RWPE1 (cell line): ENCODE data around the gene MGAT4B.

Experiments used
- CTCF ChIA-PET: fragments of 350-600 bp; sonication (Branson Sonifier 250); formaldehyde crosslinking; extraction: SDS; loops from one replicate; lab custom pipeline; 2021; lab: Yijun Ruan, JAX
- POLR2A ChIA-PET: fragments of 400-600 bp; formaldehyde crosslinking; extraction: SDS; loops from one replicate; lab custom pipeline; 2020; ENCODE audit warnings: antibody characterized with exemption; ENCODE audit not compliant: low non-redundant PET; lab: Yijun Ruan, JAX
- DNase-seq: peaks from one replicate; pipeline ENCODE4 v3.0.0; 2012; ENCODE audit warnings: low spot score
- H3K27ac ChIP-seq: fragments of 450-650 bp; 2 replicates; pipeline ENCODE4 v1.5.1; 2017
- CTCF ChIP-seq: fragments of 450-650 bp; conservative IDR thresholded peaks from 2 replicates; pipeline ENCODE4 v1.5.1; 2017; ENCODE audit warnings: low read depth, mild to moderate bottlenecking

MGAT4B gene

GRCh38 chr5:179817890-179818745 is 11.5 kb upstream of the MGAT4B start:
- H3K27ac ChIP-seq = peak overlapping the region; percentile 95
- ChIA-PET CTCF (interaction anchor here (0.6 kb wide), 1 partner anchor 86 kb away, joined by 4 read pairs; the partner anchor contains the start of gene MAML1), POLR2A (interaction anchor here (1.2 kb wide), 1 partner anchor 13 kb away, joined by 12 read pairs; no protein-coding TSS in a partner anchor)
- DNase-seq = no peak
- no peak for TF ChIP-seq CTCF

- ChIA-PET POLR2A (no interaction called here), CTCF (interaction anchor here (0.5 to 0.6 kb wide), 2 partner anchors 85 to 113 kb away, joined by 4 read pairs; partner anchors contain the start of gene MAML1)
- DNase-seq = no peak
- peak overlapping the region; percentile 95 for H3K27ac ChIP-seq
- TF ChIP-seq CTCF = no peak
These were observed 10.8 kb upstream of the MGAT4B start for GRCh38 chr5:179817470-179817840.

- no peak for TF ChIP-seq CTCF
- no peak for DNase-seq
- POLR2A ChIA-PET = no interaction called here
- CTCF ChIA-PET = interaction anchor here (0.5 kb wide), 1 partner anchor 112 kb away, joined by 4 read pairs; no protein-coding TSS in a partner anchor
- peak overlapping the region; percentile 95 for H3K27ac ChIP-seq
These were observed 10.3 kb upstream of the MGAT4B start for GRCh38 chr5:179816796-179817469.

- no peak for DNase-seq
- POLR2A ChIA-PET = no interaction called here
- CTCF ChIA-PET = no interaction called here
- H3K27ac ChIP-seq = peak overlapping the region; percentile 95; the same call in 1 of the 2 replicates
- TF ChIP-seq CTCF = no peak
These were observed 9.7 kb upstream of the MGAT4B start for GRCh38 chr5:179816401-179816795.

GRCh38 chr5:179815491-179816249 is 9.0 kb upstream of the MGAT4B start:
- POLR2A ChIA-PET = no interaction called here
- CTCF ChIA-PET = no interaction called here
- no peak for DNase-seq

More at GRCh38 chr5:179815491-179816249, 9.0 kb upstream of the MGAT4B start:
- peak overlapping the region; percentile 15 for H3K27ac ChIP-seq
- no peak for TF ChIP-seq CTCF
